ENCODE measurements around the gene CALB2. TPM values are rescaled to one million over a fixed set of nuclear protein-coding genes. Genes with fewer than 3 reads are reported as not detected.

CALB2 gene
- polyA plus RNA-seq, 2 of the 4 experiments (the other 2 are of a cell fraction): 3.7 to 6.4 TPM

DNA sequence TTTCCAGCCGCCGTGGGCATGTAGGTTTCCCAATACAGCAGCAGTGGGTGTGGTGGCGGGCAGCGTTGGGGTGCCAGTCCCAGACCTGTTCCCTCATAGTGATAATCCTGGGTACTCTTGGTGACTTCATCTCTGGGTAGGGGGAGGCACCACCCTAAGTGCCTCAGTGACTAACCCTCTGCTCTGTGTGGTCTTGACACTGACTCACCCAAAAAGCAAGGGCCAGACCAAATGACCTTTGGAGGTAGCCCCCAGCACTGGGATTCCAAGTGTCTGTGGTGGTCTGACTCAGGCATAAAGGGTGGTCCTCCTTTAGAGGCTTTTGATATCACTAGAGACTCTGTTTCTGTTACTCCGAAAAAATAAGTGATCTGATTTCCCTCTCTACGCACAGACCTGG, 908 bp downstream of the CALB2 start:
- POLR2A ChIA-PET: no interaction called here

DNA sequence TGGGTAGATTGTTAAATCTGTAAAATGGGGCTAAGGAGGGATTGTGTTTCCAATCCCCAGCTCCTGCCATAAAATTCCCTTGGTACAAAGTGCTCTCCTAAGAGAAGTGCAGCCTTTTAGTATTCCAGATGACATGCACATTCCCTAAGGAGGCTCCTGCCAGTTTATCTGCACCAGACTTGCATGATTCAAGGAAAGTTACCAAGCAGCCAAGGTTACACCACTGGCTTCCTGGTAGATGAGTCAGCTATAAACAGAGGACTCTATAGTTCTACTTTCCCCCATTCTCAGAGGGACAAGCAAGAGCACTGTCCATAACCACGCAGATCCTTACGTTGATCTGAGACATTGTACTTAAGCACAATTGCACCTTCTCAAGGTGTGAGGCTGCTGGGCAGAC, 1.9 kb downstream of the CALB2 start:
- H3K4me2 ChIP-seq: peak overlapping the region; percentile 34
- H3K27ac ChIP-seq: peak overlapping the region; percentile 8 to 74; a peak in 4 of 6 replicates
- WGBS (ENCODE audit: missing lambda C conversion rate): 18% methylated on average over 2 of the region's 2 CpGs
- ChIA-PET POLR2A (interaction anchor here (0.5 to 0.6 kb wide), 2 partner anchors 72 to 127 kb away, joined by 3 read pairs; no protein-coding TSS in a partner anchor), CTCF (interaction anchor here (1.5 to 3.6 kb wide), 2 partner anchors 12 to 140 kb away, joined by 5 to 33 read pairs; no protein-coding TSS in a partner anchor)
- TF ChIP-seq TP53 (CRISPR knock-in tag; IDR thresholded peaks at IDR 0.05) (no peak), MAFK (IDR thresholded peaks at IDR 0.05; ENCODE audit: partially characterized antibody) (peak; percentile 91), KDM5A (IDR thresholded peaks at IDR 0.05) (no peak), CEBPB (IDR thresholded peaks at IDR 0.05) (peak in 1 of 2 experiments; percentile 47; a peak in 2 of 4 replicates), ESRRA (IDR thresholded peaks at IDR 0.05; ENCODE audit: borderline replicate concordance, low read length) (no peak), GATA3 (IDR thresholded peaks at IDR 0.05; ENCODE audit: borderline replicate concordance) (0 out of 2 replicates have a peak, but pooled peaks have one; percentile 13), RFX5 (IDR thresholded peaks at IDR 0.05) (no peak), FOSL2 (IDR thresholded peaks at IDR 0.05) (no peak), FOSL2 (CRISPR knock-in tag; IDR thresholded peaks at IDR 0.05) (peak; percentile 49; the same call in 1 of the 2 replicates)
- no peak for FAIRE-seq
- DNase-seq (ENCODE audit: low read depth in 1 of 2, low spot score in 1 of 2): peak; percentile 79 to 80
- H3K4me1 ChIP-seq: peaks cover 30% of the 10 kb centered on the region
- no peaks in the 10 kb centered on the region for H3K9me3 ChIP-seq
- H3K4me3 ChIP-seq: no peak overlapping the region
- ATAC-seq: peak; percentile 71 to 72

More for the DNA sequence above, 908 bp downstream of the CALB2 start:
- 86% methylated on average over 6 of the region's 6 CpGs for WGBS (ENCODE audit: missing lambda C conversion rate)
- Histone ChIP-seq H3K4me3 (no peak overlapping the region), H3K4me2 (peak overlapping the region; percentile 96), H3K9me3 (no peaks in the 10 kb centered on the region), H3K4me1 (peaks cover 30% of the 10 kb centered on the region), H3K27ac (peak overlapping the region in 1 of 2 experiments; percentile 74; a peak in 2 of 6 replicates)
- no peak for FAIRE-seq
- no peak for DNase-seq (ENCODE audit: low read depth in 1 of 2, low spot score in 1 of 2)
- ATAC-seq: no peak
- CTCF ChIA-PET: interaction anchor here (0.8 to 3.6 kb wide), 12 partner anchors 11 to 681 kb away, joined by 3 to 33 read pairs (median 4); no protein-coding TSS in a partner anchor
- TF ChIP-seq EP300 (IDR thresholded peaks at IDR 0.05) (no peak), FOSB (CRISPR knock-in tag; IDR thresholded peaks at IDR 0.05) (no peak), ZFP36 (IDR thresholded peaks at IDR 0.05; ENCODE audit: borderline replicate concordance, partially characterized antibody) (no peak), HOXB5 (CRISPR knock-in tag; IDR thresholded peaks at IDR 0.05) (no peak), FOSL2 (IDR thresholded peaks at IDR 0.05) (no peak), FOSL2 (CRISPR knock-in tag; IDR thresholded peaks at IDR 0.05) (no peak), GATA3 (IDR thresholded peaks at IDR 0.05; ENCODE audit: borderline replicate concordance) (no peak), NR3C1 (IDR thresholded peaks at IDR 0.05) (no peak), MAZ (IDR thresholded peaks at IDR 0.05; ENCODE audit: borderline replicate concordance, low read depth, low read length) (no peak)
- TF ChIP-seq, protein P1, sequence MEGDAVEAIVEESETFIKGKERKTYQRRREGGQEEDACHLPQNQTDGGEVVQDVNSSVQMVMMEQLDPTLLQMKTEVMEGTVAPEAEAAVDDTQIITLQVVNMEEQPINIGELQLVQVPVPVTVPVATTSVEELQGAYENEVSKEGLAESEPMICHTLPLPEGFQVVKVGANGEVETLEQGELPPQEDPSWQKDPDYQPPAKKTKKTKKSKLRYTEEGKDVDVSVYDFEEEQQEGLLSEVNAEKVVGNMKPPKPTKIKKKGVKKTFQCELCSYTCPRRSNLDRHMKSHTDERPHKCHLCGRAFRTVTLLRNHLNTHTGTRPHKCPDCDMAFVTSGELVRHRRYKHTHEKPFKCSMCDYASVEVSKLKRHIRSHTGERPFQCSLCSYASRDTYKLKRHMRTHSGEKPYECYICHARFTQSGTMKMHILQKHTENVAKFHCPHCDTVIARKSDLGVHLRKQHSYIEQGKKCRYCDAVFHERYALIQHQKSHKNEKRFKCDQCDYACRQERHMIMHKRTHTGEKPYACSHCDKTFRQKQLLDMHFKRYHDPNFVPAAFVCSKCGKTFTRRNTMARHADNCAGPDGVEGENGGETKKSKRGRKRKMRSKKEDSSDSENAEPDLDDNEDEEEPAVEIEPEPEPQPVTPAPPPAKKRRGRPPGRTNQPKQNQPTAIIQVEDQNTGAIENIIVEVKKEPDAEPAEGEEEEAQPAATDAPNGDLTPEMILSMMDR (IDR thresholded peaks at IDR 0.05): no peak
- TF ChIP-seq, protein P2, sequence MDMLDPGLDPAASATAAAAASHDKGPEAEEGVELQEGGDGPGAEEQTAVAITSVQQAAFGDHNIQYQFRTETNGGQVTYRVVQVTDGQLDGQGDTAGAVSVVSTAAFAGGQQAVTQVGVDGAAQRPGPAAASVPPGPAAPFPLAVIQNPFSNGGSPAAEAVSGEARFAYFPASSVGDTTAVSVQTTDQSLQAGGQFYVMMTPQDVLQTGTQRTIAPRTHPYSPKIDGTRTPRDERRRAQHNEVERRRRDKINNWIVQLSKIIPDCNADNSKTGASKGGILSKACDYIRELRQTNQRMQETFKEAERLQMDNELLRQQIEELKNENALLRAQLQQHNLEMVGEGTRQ (IDR thresholded peaks at IDR 0.05): no peak

DNA sequence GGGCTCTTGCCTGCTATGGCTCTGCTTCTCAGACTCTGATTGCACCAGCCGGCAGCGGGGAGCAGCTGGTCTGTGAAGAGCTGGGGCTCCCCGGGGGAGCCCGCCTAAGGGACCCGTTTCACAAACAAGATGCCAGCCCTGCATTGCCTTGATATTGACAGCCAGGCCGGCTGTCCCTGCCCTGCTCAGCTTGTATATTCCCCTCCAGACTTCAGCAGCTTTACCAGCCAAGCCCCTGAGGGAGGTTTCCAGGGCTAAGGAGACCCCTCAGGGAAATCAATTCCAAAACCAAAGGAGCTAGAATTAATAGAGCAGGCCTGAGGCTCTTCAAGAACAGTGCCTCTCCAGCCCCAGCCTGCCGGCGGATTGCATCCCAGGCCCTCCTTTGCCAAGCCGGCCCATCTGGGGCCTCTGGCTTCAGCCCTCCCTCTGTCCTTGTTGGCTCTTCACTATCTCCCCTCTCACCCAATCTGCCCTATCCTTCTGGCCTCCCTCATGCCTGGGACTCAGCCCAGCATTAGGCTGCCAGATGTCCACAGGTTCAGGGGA, 5.7 kb downstream of the CALB2 start:
- no peak for FAIRE-seq
- 64% methylated on average over 9 of the region's 9 CpGs for WGBS (ENCODE audit: missing lambda C conversion rate)
- TF ChIP-seq, protein P3, sequence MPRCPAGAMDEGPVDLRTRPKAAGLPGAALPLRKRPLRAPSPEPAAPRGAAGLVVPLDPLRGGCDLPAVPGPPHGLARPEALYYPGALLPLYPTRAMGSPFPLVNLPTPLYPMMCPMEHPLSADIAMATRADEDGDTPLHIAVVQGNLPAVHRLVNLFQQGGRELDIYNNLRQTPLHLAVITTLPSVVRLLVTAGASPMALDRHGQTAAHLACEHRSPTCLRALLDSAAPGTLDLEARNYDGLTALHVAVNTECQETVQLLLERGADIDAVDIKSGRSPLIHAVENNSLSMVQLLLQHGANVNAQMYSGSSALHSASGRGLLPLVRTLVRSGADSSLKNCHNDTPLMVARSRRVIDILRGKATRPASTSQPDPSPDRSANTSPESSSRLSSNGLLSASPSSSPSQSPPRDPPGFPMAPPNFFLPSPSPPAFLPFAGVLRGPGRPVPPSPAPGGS (IDR thresholded peaks at IDR 0.05): no peak
- TF ChIP-seq MAFK (IDR thresholded peaks at IDR 0.05; ENCODE audit: partially characterized antibody) (no peak), CHD4 (IDR thresholded peaks at IDR 0.05; ENCODE audit: borderline replicate concordance) (no peak), RARB (CRISPR knock-in tag; IDR thresholded peaks at IDR 0.05) (no peak), NPAS2 (CRISPR knock-in tag; IDR thresholded peaks at IDR 0.05; ENCODE audit: borderline replicate concordance) (no peak), ZNF302 (CRISPR knock-in tag; IDR thresholded peaks at IDR 0.05) (no peak), CBX2 (IDR thresholded peaks at IDR 0.05; ENCODE audit: borderline replicate concordance, low read depth) (no peak), KDM1A (IDR thresholded peaks at IDR 0.05; ENCODE audit: low read depth) (no peak)
- TF ChIP-seq, protein P4, sequence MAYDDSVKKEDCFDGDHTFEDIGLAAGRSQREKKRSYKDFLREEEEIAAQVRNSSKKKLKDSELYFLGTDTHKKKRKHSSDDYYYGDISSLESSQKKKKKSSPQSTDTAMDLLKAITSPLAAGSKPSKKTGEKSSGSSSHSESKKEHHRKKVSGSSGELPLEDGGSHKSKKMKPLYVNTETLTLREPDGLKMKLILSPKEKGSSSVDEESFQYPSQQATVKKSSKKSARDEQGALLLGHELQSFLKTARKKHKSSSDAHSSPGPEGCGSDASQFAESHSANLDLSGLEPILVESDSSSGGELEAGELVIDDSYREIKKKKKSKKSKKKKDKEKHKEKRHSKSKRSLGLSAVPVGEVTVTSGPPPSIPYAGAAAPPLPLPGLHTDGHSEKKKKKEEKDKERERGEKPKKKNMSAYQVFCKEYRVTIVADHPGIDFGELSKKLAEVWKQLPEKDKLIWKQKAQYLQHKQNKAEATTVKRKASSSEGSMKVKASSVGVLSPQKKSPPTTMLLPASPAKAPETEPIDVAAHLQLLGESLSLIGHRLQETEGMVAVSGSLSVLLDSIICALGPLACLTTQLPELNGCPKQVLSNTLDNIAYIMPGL (CRISPR knock-in tag; IDR thresholded peaks at IDR 0.05; ENCODE audit: borderline replicate concordance): no peak

More for the DNA sequence above, 5.7 kb downstream of the CALB2 start:
- DNase-seq (ENCODE audit: low read depth in 1 of 2, low spot score in 1 of 2): no peak
- Histone ChIP-seq H3K27ac (no peak overlapping the region), H3K4me3 (no peak overlapping the region), H3K9me3 (no peaks in the 10 kb centered on the region), H3K4me2 (no peak overlapping the region), H3K4me1 (peaks cover 19% of the 10 kb centered on the region)
- POLR2A ChIA-PET: no interaction called here
- ATAC-seq: no peak
- CTCF ChIA-PET: interaction anchor here (2.0 to 2.6 kb wide), 3 partner anchors 10 to 136 kb away, joined by 6 to 12 read pairs (median 7); no protein-coding TSS in a partner anchor
